Measurements from ENCODE around the gene TRIM71.
"Not testable (repeated sequence)": the region's sequence is repeated elsewhere in the genome, so short reads cannot be mapped to it uniquely, and the experiment has no call there.

The TRIM71 gene

DNA sequence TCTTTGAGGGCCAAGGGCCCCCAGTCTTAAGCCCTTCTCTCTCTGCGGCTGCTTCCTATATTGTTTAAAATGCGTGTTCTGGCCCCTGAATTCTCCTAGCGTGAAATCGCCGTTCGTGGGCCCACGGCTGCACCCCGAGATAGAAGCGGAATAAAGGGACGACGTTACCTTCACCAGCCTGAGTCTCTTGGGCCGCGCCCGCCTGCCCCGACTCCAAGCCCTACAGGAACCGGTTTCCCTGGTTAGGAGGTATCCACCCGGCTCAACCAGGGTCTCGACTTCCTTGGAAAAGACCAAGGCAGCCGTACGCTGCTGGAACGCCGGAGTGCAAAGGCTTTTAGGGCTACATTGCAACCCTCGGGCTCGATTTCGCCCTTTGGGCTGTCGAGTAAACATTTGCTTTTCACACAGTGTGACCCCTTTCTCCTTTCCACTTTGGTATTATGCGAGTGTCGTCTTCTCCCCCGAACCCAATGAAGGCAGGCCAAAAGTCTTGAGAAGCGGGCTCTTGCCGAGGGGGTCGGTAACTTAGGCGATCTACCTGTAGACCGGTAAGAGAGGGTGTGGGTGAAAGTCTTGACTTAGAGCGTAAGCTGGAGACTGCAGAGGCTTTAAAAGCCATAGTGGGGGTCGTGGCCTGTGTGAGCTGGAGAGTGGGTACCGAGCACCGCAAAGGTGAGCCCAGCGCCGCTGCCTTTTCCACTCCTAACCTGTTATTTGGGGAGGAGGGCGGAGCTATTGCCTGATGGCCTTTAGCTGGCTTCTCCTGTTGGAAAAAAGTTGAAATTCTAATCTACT is 2.0 kb downstream of the TRIM71 start:
- DNase-seq, result no peak

DNA sequence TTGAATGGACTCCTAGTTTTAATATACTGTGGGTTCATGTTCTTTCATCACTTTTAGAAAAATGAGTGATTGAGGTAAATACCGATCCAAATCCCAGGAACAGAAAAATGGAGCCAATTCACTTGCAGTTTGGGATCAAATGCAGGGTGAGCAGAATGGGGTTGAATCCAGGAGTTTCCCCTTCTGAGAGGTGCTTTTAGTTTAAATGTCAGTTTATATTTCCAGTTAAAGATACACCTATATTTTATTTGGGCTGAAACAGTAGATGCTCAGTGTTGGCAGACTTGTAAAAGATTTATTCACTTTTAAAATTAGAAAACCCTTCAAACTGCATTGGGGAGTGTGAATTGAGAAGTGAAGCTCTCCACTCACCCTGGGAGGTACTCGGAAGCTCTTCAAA is 2.6 kb downstream of the TRIM71 start:
- no peak for DNase-seq

DNA sequence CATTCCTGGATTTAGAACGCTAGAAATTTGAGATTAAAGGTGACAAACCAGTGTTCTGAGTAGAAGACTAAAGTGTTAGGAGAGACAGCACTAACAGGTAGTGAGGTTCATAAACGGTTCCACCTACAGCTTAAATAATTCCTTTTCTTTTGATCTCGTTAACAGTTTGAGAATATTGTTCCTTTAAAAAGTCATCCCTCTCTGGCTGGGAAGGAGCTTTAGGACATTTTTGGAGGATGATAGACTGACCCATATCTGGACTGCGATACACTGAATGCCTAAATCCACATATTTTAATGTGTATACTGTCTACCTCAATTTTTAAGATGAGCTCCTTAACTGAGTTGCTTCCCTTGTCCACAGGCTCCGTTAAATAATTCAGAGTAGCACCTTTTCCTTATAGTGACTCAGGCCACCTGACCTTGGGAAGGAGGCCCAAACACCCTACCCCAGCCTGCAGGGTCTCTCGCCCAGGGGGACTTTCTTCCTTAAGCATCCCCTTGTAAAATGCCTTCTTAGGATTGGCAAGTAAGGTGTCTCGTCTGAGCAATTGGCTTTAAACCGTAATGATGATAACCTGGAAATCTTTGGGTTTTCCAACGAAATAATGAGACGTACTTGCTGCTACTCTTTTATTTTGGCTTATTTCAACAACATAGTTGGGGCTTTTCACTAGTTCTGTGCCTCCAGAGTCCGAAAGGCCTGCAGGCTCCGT is 3.3 kb downstream of the TRIM71 start:
- no peak for DNase-seq

DNA sequence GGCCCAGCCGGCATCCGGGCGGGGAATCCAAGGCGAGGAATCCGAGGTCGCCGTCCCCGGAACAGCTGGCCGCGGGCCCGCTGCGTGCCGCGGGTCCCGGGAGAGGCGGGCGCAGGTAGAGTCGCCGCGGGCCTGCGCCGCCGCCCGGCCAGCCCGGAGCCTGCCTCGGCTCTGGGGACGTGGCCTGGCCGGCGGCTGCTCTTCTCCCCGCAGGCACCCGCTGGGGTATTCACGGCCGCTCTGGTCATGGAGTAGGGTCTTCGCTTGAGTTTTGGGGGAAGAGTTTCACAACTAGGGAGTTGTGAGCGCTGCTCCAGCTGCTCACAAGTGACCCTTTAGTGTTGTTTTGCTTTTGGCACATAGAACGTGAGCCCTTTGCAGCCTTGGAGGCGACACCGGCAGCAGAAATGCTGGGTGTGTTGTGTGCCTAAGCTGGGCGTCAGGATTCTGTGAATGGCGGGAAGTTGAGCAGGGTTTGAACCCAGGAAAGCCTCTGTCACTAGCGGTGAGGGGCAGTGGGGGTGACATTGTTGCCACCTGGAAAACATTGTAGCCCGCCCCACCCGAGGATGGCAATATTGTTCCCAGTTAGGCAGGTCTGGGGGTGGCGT is 4.0 kb downstream of the TRIM71 start:
- no peak for DNase-seq

DNA sequence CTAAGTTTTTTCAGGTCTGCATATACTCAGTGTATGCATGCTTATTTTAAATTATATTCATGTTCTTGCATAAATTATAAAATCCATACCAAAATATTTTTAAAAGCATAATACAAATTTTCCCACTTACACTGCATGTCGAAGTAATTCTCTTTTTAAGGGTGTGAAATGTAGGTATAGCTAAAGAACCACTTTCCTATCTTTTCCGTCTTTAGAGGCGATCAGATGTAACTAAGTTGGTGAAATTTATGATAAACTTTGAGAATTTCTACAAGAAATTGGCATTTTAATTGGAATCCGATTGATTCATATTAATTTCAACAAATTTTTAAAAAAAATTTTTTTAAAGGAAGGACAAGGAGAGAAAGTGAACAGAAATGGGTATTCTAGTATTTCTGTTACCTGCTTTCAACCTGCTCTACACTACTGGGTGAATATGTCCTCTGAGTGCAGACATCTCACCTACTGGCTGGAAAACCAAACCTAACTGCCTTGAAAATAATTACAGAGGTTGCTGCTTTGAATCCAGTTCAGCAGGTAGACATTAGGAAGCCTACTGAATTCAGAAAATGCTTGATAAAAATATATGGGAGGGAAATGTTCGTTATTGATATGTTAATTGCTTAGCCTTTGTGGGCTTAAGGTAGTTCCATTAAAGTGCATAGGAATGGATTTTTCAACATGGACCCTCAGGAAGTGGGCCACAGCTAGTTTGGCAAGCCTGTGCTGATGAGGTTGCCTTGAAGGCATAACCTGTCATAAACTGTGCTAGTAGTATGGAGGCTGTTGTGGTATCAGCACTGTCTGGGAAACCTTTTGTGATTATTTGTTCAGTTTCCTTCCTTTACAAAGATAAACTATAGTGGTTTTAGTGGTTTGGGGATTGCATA is 5.1 kb downstream of the TRIM71 start:
- no peak for DNase-seq

DNA sequence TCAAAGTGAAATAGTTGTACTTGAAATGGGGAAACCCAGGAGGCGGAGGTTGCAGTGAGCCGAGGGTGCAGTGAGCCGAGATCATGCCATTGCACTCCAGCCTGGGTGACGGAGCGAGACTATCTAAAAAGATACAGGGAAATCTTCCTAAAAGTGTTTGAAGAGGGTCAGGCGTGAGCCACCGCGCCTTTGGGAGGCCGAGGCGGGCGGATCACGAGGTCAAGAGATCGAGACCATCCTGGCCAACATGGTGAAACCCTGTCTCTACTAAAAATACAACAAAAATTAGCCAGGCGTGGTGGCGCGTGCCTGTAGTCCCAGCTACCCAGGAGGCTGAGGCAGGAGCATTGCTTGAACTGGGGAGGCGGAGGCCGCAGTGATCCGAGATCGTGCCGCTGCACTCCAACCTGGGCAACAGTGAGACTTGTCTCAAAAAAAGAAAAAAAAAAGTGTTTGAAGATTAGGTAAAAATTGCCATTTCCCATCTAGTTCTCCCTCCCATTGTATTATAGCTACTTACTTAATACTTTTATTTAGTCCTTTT is 5.9 kb downstream of the TRIM71 start:
- not testable (repeated sequence) for DNase-seq

DNA sequence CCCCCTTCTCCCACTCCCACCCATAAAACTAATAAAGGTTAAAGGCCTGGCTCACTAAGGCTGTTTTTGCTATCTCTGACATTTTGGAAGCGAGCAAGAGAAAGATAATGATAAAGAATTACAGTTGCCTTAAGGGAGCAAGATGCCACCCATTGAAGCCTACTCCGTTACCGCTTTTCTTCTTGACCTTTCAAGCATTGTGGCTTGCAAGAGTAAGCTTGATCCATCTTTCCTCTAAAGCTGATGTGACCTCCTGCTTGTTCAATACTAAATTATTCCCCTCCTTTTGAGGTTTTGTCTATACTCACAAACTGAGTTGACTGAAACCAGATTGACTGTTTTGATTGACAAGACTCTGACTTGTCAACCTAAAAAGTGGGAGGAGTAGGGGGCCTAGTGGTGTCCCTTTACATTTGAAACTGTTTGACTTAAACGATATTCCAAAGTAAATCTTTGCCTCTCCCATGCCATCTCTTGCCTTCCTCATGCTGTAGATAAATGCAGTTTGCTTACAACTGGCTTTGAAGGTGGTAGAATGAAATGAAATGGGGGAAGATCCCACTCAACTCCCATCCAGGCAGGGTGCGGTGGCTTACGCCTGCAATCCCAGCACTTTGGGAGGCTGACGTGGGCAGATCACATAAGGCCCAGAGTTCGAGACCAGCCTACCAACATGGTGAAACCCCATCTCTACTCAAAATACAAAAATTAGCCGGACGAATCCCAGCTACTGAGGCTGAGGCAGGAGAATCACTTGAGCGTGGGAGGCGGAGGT is 8.0 kb downstream of the TRIM71 start:
- DNase-seq, result no peak

DNA sequence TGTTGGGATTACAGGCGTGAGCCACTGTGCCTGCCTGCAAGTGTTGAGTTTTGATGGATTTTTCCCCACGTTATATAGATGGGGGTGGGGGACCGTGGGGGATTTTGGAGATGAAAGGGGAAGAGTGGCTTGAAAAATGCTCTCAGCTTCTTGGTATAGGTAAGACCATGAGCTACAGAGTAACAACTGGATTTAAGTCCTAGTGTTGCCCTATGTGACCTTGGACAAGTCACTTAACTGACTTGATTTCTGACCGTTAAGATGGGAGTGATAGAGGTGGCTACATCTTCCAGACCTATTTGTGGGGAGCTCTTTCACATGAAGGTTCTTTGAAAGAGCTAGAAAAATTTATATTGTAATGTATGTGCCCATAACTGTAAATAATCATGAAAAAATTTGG is 13.3 kb downstream of the TRIM71 start:
- DNase-seq, result no peak

DNA sequence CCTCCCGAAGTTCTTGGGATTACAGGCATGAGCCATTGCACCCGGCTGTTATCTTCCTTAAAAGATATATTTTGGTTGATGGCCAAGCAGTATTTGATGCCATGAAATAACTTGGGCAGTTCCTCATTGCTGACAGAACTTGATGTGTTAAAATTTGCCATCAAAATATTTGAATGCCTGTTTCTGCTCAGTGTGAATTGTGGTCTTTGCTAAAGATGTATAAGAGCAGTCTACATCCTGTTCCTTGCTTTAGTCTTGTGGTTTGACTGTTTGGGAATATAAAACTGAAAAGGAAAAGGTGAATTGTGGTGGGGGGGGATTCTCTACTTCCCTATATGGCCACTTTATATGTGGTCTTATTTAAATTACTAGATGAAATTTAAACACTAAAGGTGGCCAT is 14.0 kb downstream of the TRIM71 start:
- DNase-seq, result no peak

DNA sequence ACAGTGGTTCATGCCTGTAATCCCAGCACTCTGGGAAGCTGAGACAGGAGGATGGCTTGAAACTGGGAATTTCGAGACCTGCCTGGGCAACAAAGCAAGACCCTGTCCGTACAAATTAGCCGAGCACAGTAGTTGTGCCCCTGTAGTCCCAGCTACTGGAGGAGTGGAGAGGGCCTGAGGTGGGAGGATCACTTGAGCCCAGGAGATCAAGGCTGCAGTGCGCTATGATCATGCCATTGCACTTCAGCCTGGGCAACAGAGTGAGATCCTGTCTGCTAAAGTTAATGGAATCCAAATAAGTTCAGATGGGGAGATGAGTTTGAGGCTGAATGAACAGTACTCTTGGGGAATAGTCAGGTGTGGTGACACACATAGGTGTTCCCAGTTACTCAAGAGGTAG is 14.4 kb downstream of the TRIM71 start:
- no peak for DNase-seq

DNA sequence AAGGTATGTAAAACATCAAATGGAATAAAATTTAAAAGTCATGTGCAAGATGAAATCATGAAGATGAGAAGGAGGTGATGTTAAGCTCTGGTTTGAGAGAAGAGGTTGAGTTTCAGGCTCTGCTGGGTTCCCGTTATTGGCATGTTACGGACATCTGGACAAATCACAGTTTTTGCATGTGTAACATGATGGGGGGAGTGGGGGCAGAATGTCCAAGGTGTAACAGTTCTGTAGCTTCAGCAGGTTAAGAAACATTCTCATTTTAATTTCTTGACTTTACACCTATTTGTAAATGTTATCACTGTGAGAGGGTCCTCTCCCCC is 17.2 kb downstream of the TRIM71 start:
- DNase-seq, result no peak

DNA sequence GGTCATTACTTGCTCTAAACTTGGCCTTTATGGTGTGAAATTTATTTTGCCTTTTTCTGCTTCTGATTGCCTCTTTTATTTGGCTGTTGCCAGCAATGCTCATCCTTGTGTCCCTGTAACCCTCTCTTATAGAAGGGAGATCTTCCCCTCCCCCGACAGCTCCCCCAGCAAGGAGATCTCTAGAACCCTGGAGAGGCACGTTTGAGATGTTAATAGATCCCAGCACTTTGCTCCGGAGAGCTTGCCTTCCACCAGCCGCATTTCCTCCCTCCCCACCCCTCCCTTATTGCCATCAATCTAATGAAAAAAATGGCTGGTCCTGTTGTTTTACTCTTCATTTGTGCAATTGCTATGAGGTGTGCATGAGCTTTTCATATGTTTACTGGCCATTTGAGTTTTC is 18.2 kb downstream of the TRIM71 start:
- DNase-seq, result no peak

DNA sequence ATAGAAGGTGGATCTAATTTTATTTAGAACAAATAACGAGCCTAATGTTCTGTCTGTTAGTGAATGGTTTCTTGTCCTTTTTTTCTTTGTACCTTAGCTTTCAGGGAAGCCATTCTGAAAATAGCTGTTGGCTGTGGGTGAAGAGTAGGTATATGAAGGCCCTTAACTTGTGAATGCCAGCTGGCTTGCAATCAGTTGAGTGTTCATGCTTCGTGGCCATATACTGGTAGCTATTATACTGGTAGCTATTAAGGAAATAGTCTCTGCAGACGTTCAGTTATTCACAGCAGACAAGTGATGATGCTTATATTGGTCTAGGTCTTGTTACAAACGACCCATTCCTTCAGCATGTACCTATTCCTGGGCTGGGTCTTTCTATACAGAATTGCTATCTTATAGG is 18.8 kb downstream of the TRIM71 start:
- no peak for DNase-seq

DNA sequence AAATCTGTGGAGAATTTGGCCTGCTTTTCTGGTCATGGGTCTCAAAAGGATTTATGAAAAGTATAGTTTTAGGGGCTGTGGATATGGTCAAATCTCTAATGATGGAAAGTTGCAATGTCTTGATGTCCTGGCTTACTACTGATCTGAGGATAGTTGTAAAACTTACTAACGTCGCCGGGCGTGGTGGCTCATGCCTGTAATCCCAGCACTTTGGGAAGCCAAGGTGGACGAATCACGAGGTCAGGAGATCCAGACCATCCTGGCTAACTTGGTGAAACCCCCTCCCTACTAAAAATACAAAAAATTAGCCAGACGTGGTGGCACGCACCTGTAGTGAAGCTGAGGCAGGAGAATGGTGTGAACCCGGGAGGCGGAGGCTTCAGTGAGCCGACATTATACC is 19.6 kb downstream of the TRIM71 start:
- no peak for DNase-seq

DNA sequence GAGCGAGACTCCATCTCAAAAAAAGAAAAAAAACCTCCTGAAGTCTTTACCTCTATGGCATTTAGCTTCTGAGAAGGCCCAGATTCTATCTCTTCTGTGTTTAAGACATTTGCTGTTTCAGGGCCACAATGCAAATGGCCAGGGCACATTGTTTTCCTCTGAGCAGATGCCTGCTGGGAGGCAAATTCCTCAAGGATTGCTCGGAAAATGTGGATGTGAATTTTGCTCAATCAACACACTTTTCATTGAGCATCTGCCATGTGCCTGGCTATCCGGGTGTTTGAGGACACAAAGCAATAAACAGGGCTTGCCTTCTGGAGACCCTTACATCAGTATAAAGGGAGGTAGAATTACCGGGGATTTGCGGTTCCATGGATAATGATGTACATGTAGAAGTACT is 20.0 kb downstream of the TRIM71 start:
- DNase-seq, result no peak

DNA sequence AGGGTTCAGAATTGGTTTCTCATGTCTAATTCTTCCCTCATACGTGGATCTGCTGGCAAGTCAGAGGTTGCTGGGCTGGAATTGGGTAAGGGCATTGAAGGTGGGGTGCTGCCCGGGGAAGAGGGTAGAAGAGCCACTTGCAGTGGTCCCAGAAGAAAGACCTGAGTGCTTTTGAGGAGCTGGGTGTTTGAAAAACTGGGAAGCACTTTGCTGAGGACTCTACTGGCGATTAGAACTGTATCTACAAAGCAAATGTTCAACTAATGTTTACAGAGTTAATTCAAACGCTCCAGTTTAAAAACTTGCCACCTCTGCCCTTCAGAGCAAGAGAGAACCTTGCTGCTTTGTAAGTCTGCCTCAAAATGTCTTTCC is 21.9 kb downstream of the TRIM71 start:
- no peak for DNase-seq

DNA sequence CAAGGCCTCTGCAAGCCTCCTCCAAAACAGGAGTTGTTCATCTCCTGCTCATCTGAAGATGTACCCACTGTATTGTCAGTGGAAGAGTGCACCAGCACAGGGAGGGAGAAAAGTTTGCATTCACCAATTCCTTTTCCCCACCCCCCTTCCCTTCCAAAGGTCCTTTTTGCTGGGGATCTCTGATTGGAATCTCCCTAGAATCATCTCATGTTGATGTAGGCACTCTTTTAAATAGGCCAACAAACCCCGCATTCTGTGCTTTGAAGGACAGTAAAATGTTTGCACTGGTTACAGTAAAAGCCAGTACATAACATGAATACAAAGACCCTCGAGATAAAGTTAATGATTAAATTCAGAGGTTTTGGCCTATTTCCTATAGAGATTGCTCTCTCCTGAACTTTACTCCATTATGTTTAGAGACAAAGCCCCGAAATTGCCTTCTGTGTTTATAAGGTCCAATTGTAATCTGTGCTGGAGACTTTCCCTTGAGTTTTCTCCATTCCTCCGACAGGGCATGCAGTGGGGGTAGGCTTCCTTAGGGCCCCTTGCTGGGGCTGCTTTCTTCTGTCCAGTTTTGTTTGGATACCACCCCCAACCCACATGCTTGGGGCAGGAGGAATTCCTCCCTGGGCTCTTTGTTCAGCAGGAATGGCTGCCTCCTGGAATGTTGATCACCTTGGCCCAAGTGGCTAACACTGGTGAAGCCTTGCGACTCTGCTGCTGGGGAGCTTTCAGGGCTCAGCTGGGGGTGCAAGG is 22.5 kb downstream of the TRIM71 start:
- no peak for DNase-seq

DNA sequence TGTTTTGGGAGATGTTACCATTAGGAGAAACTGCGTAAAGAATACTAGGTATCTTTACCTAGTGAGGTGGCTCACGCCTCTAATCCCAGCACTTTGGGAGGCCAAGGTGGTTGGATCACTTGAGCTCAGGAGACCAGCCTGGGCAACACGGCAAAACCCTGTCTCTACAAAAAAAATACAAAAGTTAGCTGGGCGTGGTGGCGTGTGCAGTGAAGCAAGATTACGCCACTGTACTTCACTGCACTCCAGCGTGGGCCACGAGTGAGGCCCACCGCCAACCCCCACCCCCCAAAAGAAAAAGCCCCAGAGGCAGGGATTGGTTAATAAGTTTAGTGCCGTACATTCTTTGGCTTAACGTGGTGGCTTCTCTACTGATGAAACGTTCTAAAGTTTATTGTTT is 23.5 kb downstream of the TRIM71 start:
- no peak for DNase-seq

DNA sequence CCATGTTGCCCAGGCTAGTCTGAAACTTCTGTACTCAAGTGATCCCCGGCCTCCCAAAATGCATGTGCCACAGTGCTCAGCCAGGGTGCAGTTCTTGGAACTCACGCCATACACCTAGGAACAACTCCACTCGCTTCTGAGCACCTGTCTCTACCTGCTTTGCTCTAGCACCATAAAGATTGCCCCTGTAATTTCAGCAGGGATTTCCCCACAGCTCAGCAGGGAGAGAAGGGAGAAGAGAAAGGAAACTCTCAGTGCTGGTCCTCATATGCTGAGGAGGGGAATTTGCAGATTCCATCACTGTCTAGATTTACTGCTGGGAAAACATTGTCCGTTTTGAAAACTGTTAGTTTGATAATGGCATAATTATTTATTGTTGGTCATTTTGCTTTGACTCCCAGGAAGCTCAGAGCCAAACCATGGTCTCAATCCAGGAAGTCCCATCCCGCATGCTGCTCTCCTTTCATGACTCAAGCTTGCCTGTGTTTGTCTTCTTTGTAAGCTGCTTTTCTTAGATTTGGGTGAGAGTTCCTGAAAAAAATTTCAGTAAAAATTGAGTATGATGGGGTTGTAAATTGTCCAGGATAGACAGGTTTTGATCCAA is 24.2 kb downstream of the TRIM71 start:
- DNase-seq, result no peak

DNA sequence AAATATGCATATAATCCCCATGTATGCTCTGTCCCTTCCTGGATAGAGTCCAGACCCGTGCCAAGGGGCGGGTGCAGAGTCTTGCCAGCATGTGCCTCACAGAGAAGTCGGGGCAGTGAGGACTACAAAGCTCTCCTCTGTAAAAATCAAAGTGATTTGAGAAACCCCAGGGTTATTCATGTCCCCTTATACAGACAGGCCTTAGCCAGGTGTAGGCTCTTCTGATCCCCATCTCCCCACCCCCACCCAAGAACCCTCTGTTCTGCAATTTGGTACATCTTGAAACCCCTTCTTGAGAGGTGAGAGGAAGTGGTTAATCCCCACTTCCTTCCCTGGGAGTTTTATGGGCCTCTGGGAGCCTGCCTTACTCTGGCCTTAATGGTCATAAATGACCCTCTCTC is 24.7 kb downstream of the TRIM71 start:
- no peak for DNase-seq

DNA sequence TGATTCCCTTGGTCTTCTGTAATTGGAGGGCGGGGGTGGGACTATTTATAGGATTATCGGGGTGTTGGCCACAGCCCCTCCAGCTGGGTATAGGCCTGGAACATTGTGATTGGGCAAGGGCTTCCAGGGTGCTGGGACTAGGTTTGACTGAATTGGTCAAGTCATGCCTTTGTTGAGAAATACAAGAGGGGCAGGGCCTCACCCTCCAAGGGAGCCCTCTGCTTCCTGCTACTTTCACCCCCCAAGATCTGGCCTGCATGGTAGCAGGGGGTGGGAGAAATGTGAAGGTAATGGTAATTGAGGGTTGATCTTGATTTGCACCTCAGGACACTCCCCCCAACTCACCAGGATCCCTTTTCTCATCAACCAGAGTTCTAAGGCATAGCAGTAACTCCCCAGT is 25.2 kb downstream of the TRIM71 start:
- no peak for DNase-seq
